NK-92 treated with Interleukin-12 subunit alpha and Interleukin-12 subunit beta, amount 100 ng/mL, for 24 hours (cell line): ENCODE data around the gene WNT6.

Experiments used
- DNase-seq: peaks from one replicate; lab custom pipeline; 2025; lab: John Stamatoyannopoulos, UW

WNT6 gene

GRCh38 chr2:218859556-218859987 lies at the start of gene WNT6:
WNT6 (plus strand) TSS chr2:218859805; CDS start chr2:218860038, 233 bp downstream.
- no peak for DNase-seq

- DNase-seq: no peak
Observed at GRCh38 chr2:218810256-218810655, 49.3 kb upstream of the WNT6 start.

GRCh38 chr2:218811382-218811781 lies 48.2 kb upstream of the WNT6 start:
- no peak for DNase-seq

GRCh38 chr2:218812096-218812815 lies 47.3 kb upstream of the WNT6 start:
- DNase-seq: no peak

GRCh38 chr2:218812861-218813260 lies 46.7 kb upstream of the WNT6 start:
- no peak for DNase-seq

GRCh38 chr2:218813771-218814460 lies 45.7 kb upstream of the WNT6 start:
- DNase-seq: no peak

- no peak for DNase-seq
Observed at GRCh38 chr2:218814540-218815243, 44.9 kb upstream of the WNT6 start.

GRCh38 chr2:218815244-218815637 lies 44.4 kb upstream of the WNT6 start:
- no peak for DNase-seq

GRCh38 chr2:218815649-218816048 lies 44.0 kb upstream of the WNT6 start:
- DNase-seq: no peak

- no peak for DNase-seq
Observed at GRCh38 chr2:218816561-218817011, 43.0 kb upstream of the WNT6 start.

- DNase-seq: no peak
Observed at GRCh38 chr2:218819093-218819492, 40.5 kb upstream of the WNT6 start.

- no peak for DNase-seq
Observed at GRCh38 chr2:218820746-218821369, 38.7 kb upstream of the WNT6 start.

GRCh38 chr2:218821605-218822211 lies 37.9 kb upstream of the WNT6 start:
- DNase-seq: no peak

GRCh38 chr2:218822622-218823021 lies 37.0 kb upstream of the WNT6 start:
- no peak for DNase-seq

- DNase-seq: no peak
Observed at GRCh38 chr2:218823196-218823855, 36.3 kb upstream of the WNT6 start.

- DNase-seq: no peak
Observed at GRCh38 chr2:218824004-218824403, 35.6 kb upstream of the WNT6 start.

- no peak for DNase-seq
Observed at GRCh38 chr2:218826791-218827190, 32.8 kb upstream of the WNT6 start.

GRCh38 chr2:218827701-218828476 lies 31.7 kb upstream of the WNT6 start:
- no peak for DNase-seq

GRCh38 chr2:218828477-218828778 lies 31.2 kb upstream of the WNT6 start:
- no peak for DNase-seq

GRCh38 chr2:218829868-218830451 lies 29.6 kb upstream of the WNT6 start:
- DNase-seq: no peak
